ENCODE data around the gene ITPK1. TPM values are rescaled to one million over a fixed set of nuclear protein-coding genes. Genes with fewer than 3 reads are reported as not detected.
A peak's percentile ranks its signal among the peaks of the same experiment; 100 is the strongest.

Gene ITPK1
- polyA plus RNA-seq, 1 of the 3 experiments (the other 2 are of a cell fraction): 23.2 TPM

DNA sequence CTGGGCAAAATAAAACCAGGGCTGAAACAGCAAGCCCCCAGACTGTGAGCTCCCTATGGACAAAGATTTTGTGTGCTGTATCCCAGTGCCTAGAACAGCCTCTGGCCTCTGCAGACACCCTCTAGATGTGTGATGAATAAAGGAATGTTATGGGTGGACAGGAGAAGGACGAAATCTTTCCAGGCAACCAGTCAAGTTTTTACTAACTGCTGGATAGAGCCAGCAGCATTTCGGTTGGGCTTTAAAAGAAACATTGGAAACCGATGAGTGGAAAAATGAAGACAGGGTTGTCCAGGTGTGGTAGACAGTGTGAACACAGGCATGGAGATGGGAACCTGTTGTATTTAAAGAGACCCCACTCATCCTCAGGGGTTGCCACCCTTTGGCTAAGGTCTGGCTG lies 188.8 kb downstream of the ITPK1 start:
- Histone ChIP-seq H3K4me2 (no peak overlapping the region), H4K20me1 (ENCODE audit: insufficient read depth) (no peaks in the 10 kb centered on the region), H3K79me2 (ENCODE audit: insufficient read depth) (no peaks in the 10 kb centered on the region), H2AFZ (ENCODE audit: low read depth) (no peak overlapping the region), H3K4me3 (ENCODE audit: low read depth in 2 of 2, low read length in 1 of 2) (peak overlapping the region in 1 of 2 experiments; percentile 56; a peak in 1 of 4 replicates), H3K36me3 (replicated peaks in 1 of 2; ENCODE audit: control insufficient read depth in 1 of 2, insufficient read depth in 2 of 2, low read length in 1 of 2) (peaks cover 0 to 2% of the 10 kb centered on the region in 2 experiments), H3F3A (replicated peaks; ENCODE audit: insufficient read depth) (no peaks in the 10 kb centered on the region), H3K9ac (no peak overlapping the region), H3K9me3 (no peaks in the 10 kb centered on the region), H3K4me1 (ENCODE audit: control insufficient read depth in 1 of 2, insufficient read depth in 2 of 2, low read depth in 1 of 2, low read length in 1 of 2) (peaks cover 0 to 76% of the 10 kb centered on the region in 2 experiments; a peak in 2 of 4 replicates), H3K27ac (ENCODE audit: low read depth in 2 of 2, low read length in 1 of 2) (peak overlapping the region in 1 of 2 experiments; percentile 90; a peak in 2 of 4 replicates), H3K27me3 (ENCODE audit: insufficient read depth) (peaks cover 7% of the 10 kb centered on the region; the same call in 1 of the 2 replicates), H3K9me2 (no peaks in the 10 kb centered on the region)
- ChIA-PET POLR2A (interaction anchor here (1.5 to 9.8 kb wide), 8 partner anchors 7 to 47 kb away, joined by 5 to 288 read pairs (median 14); no protein-coding TSS in a partner anchor), CTCF (interaction anchor here (1.5 to 7.5 kb wide), 4 partner anchors 41 to 212 kb away, joined by 3 to 56 read pairs (median 19); no protein-coding TSS in a partner anchor)
- TF ChIP-seq, protein P1, sequence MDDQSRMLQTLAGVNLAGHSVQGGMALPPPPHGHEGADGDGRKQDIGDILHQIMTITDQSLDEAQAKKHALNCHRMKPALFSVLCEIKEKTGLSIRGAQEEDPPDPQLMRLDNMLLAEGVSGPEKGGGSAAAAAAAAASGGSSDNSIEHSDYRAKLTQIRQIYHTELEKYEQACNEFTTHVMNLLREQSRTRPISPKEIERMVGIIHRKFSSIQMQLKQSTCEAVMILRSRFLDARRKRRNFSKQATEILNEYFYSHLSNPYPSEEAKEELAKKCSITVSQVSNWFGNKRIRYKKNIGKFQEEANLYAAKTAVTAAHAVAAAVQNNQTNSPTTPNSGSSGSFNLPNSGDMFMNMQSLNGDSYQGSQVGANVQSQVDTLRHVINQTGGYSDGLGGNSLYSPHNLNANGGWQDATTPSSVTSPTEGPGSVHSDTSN (IDR thresholded peaks at IDR 0.05): no peak
- TF ChIP-seq GATA2 (CRISPR knock-in tag; IDR thresholded peaks at IDR 0.05) (no peak), FOXM1 (IDR thresholded peaks at IDR 0.05; ENCODE audit: low read depth) (no peak), SIN3A (IDR thresholded peaks at IDR 0.05; ENCODE audit: borderline replicate concordance, low read depth, low read length) (no peak), NRF1 (IDR thresholded peaks at IDR 0.05; ENCODE audit: low read depth, low read length) (no peak), ELF1 (IDR thresholded peaks at IDR 0.05) (no peak), RCOR1 (IDR thresholded peaks at IDR 0.05; ENCODE audit: low read length) (no peak), CHD2 (IDR thresholded peaks at IDR 0.05; ENCODE audit: low read length, partially characterized antibody) (no peak), FOSL2 (IDR thresholded peaks at IDR 0.05; ENCODE audit: borderline replicate concordance, low read depth) (no peak)
- TF ChIP-seq, protein P2, sequence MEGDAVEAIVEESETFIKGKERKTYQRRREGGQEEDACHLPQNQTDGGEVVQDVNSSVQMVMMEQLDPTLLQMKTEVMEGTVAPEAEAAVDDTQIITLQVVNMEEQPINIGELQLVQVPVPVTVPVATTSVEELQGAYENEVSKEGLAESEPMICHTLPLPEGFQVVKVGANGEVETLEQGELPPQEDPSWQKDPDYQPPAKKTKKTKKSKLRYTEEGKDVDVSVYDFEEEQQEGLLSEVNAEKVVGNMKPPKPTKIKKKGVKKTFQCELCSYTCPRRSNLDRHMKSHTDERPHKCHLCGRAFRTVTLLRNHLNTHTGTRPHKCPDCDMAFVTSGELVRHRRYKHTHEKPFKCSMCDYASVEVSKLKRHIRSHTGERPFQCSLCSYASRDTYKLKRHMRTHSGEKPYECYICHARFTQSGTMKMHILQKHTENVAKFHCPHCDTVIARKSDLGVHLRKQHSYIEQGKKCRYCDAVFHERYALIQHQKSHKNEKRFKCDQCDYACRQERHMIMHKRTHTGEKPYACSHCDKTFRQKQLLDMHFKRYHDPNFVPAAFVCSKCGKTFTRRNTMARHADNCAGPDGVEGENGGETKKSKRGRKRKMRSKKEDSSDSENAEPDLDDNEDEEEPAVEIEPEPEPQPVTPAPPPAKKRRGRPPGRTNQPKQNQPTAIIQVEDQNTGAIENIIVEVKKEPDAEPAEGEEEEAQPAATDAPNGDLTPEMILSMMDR (IDR thresholded peaks at IDR 0.05): no peak
- TF ChIP-seq, protein P3, sequence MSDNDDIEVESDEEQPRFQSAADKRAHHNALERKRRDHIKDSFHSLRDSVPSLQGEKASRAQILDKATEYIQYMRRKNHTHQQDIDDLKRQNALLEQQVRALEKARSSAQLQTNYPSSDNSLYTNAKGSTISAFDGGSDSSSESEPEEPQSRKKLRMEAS (IDR thresholded peaks at IDR 0.05; ENCODE audit: low read depth): no peak
- no peak for DNase-seq
- WGBS (ENCODE audit: low lambda C conversion rate): 60% methylated on average over 3 of the region's 3 CpGs

DNA sequence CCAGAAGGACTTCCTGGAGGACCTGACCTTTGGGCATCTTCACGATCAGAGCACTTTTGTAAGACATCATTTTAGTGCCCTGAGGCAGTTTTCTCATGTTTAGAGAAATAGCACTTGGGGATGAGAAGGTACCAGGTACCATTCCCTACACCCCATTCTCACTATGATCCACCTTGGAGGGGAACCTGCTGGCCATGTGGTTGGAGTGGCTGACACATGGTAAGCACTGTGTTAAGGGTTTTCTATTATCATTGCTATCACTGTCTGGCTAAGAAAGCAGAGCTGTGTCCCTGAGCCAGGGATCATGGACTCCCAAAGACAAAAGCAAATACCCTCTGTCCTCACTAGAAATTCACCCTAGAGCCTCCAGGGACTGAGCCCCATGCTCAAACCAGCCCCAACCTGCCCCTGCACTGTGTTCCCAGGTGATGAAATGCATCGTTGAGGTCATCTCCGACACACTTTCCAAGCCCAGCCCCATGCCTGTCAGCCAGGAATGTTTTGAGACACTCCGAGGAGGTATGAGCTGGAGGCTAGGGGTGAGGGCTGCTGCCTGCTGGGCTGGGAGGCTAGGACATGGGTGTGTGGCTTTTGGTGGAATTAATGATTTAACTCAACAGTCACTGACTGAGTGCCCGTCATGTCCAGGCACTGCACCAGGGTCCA lies 189.4 kb downstream of the ITPK1 start:
- H4K20me1 ChIP-seq (ENCODE audit: insufficient read depth): no peaks in the 10 kb centered on the region
- TF ChIP-seq TCF12 (IDR thresholded peaks at IDR 0.05) (no peak), MXI1 (IDR thresholded peaks at IDR 0.05; ENCODE audit: low read depth, low read length) (peak; percentile 56; the same call in 1 of the 2 replicates)
- H3K27ac ChIP-seq (ENCODE audit: low read depth in 2 of 2, low read length in 1 of 2): peak overlapping the region in 1 of 2 experiments; percentile 90; a peak in 2 of 4 replicates
- H3K4me3 ChIP-seq (ENCODE audit: low read depth in 2 of 2, low read length in 1 of 2): peak overlapping the region in 1 of 2 experiments; percentile 56; a peak in 1 of 4 replicates
- WGBS (ENCODE audit: low lambda C conversion rate): 38% methylated on average over 5 of the region's 5 CpGs
- peaks cover 7% of the 10 kb centered on the region; the same call in 1 of the 2 replicates for H3K27me3 ChIP-seq (ENCODE audit: insufficient read depth)
- H3K4me2 ChIP-seq: no peak overlapping the region
- H3K9ac ChIP-seq: no peak overlapping the region
- H2AFZ ChIP-seq (ENCODE audit: low read depth): no peak overlapping the region
- no peaks in the 10 kb centered on the region for H3F3A ChIP-seq (replicated peaks; ENCODE audit: insufficient read depth)
- no peaks in the 10 kb centered on the region for H3K9me2 ChIP-seq
- POLR2A ChIA-PET: interaction anchor here (1.5 to 9.8 kb wide), 7 partner anchors 7 to 46 kb away, joined by 5 to 288 read pairs (median 7); no protein-coding TSS in a partner anchor
- peaks cover 0 to 73% of the 10 kb centered on the region in 2 experiments; a peak in 2 of 4 replicates for H3K4me1 ChIP-seq (ENCODE audit: control insufficient read depth in 1 of 2, insufficient read depth in 2 of 2, low read depth in 1 of 2, low read length in 1 of 2)
- H3K79me2 ChIP-seq (ENCODE audit: insufficient read depth): no peaks in the 10 kb centered on the region
- CTCF ChIA-PET: interaction anchor here (0.9 to 7.5 kb wide), 7 partner anchors 30 to 213 kb away, joined by 3 to 56 read pairs (median 8); no protein-coding TSS in a partner anchor
- peaks cover 0 to 2% of the 10 kb centered on the region in 2 experiments for H3K36me3 ChIP-seq (replicated peaks in 1 of 2; ENCODE audit: control insufficient read depth in 1 of 2, insufficient read depth in 2 of 2, low read length in 1 of 2)
- no peak for DNase-seq
- no peaks in the 10 kb centered on the region for H3K9me3 ChIP-seq

Data from SK-N-SH (cell line).